ENCODE measurements around the gene RAB7B.

The RAB7B gene

GRCh38 chr1:205973377-205974232 is 29.6 kb downstream of the RAB7B start:
- no peak for DNase-seq (ENCODE audit: low read depth, low spot score)

DNA sequence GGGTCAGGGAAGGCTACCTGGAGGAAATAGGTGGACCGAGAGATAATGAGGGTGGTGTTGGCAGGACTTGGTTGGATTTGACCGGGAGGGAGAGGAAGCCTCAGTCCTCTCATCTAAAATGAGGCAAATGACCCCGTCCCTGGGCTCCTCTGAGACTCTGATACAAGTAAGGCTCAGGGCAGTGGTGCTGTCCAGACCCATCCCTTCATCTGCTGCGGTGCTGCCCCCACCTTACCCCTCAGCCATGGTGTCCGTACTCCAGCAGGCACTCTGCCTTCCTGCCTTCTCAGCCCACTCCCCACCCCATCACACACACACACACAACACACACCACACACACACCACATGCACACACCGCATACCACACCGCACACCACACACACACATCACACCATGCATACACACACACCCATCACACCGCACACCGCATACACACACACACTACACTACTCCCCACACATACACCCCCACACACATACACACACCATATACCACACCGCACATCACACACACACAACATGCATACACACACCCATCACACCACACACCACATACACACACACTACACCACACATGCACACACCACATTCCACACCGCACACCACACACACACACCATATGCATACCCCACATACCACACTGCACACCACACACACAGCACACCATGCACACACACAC is 30.6 kb downstream of the RAB7B start:
- DNase-seq (ENCODE audit: low read depth, low spot score) = no peak

DNA sequence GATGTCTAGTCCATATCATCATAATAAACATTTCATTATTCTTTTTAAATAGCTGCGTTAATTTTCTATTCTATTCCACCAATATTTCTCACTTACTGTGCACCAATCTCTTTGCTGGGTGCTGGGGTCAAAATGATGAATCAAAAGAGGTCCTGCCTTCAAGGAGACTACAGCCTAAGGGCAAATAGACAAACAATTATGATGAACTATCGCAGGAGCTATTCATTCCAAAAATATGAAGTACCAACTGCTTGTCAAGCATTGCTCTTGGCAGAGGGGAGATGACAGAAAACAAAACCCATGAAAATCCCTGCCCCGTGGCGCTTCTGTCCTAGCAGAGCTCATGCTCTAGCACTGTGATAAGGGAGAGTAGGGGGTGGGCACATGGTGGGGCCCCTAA is 31.1 kb downstream of the RAB7B start:
- no peak for DNase-seq (ENCODE audit: low read depth, low spot score)

DNA sequence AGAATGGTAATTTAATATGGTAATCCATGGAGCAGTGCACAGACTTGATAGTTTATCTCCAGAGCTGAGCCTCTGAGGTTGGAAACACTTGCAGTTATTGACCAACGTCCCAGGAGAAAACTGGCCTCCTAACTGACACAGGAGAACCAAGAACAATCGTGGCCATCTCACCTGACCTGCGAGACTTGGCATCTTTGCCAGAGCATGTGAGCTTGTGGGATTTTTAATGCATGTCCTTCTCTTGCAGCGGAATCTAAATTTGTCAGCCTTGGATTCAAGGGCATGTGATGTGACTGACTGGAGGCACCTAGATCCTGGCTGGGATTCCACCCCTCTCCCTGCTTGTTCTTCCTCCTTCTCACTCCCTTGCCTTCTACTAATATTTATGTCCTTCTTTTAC is 32.1 kb downstream of the RAB7B start:
- DNase-seq (ENCODE audit: low read depth, low spot score) = no peak

DNA sequence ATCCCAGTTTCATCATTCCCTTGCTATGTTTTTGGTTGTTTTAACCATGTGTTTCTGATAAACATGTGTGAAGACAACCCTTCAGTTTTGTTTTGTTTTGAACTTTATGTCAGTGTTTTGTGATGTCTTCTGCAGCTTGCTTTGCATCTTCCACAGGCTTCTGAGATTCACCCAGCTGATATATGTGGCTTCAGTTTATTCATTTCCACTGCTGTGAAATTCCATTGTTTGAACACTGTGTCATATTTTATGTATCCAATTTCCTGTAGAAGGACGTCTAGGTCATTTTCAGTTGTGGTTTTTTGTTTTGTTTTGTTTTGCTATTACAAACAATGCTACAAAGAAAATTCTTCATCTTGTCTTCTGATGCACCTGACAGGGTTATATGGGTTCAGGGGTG is 32.7 kb downstream of the RAB7B start:
- DNase-seq (ENCODE audit: low read depth, low spot score) = no peak

GRCh38 chr1:205969229-205969628 is 34.0 kb downstream of the RAB7B start:
- DNase-seq (ENCODE audit: low read depth, low spot score) = no peak

DNA sequence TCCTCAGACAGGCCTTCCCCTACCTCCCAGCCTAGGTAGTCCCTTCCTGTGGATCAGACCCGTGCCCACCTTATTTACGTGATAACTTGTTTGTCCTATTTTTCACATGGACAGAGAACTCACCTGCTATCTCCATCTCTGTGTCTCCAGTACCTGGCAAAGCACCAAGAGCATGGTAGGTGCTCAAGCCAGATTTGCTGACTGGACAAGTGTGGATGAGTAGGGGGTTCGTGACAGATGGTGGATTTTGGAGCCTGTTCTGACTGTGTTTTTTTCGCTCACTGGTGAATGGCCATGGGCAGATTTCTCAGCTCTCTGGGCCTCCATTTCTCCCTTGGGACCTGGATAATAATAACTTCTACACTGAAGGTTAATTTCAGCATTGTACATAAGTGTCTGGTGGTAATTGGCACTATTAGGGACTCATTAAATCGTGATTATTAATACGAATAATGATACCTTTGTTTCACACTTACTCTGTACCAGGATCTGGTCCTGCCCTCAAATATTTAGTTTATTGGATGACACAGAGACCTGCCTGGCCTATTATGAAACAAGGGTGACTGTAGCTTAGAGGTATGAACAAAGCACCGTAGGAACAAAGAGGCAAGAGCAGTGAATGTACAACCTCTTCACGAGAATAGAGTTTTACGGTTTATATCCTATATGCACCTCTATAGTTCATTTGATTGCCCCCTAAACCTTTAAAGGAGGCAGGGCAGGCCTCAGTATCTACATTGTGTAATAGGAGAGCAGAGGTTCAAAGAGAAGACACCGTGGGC is 35.5 kb downstream of the RAB7B start:
- no peak for DNase-seq (ENCODE audit: low read depth, low spot score)

DNA sequence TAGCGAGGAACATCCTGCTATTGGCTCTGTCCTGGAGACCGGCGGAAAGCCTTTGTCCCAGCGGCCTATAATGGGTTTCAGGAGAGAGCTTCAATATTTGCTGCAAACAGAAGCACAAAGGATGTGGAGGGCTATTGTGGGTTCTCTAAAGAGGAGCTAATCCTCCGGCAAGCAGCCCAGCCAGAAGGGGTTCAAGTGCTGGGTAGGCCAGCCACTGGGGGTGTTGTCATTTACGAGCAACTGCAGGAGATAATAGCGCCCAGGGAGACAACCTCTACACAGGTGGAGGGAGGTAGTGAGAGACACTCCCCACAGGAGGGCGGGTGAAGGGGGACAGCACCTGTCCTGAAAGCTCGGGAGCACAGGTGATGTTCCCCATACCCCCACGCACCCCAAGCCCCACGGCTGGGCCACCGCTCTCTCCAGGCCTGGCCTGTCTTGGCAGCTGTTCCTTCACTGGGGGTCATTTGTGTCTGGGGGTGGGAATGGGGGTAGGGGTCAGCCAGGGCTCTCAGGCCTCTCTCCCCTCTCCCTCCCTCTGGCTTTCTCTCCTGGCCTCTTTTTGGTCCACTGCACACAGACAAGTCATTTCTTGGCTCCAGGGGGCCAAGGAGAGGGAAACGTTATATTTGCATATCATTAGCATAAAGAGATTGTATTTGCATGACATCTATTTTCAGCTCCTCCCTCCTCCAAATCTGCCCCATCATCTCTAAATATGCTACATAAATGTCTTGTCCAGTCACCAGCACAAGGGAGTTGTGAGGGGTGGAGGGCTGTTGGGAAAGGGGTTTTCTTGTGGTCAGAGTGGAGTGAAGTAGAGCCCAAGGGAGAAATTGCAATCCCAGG is 37.9 kb downstream of the RAB7B start:
- DNase-seq (ENCODE audit: low read depth, low spot score) = peak; percentile 43

DNA sequence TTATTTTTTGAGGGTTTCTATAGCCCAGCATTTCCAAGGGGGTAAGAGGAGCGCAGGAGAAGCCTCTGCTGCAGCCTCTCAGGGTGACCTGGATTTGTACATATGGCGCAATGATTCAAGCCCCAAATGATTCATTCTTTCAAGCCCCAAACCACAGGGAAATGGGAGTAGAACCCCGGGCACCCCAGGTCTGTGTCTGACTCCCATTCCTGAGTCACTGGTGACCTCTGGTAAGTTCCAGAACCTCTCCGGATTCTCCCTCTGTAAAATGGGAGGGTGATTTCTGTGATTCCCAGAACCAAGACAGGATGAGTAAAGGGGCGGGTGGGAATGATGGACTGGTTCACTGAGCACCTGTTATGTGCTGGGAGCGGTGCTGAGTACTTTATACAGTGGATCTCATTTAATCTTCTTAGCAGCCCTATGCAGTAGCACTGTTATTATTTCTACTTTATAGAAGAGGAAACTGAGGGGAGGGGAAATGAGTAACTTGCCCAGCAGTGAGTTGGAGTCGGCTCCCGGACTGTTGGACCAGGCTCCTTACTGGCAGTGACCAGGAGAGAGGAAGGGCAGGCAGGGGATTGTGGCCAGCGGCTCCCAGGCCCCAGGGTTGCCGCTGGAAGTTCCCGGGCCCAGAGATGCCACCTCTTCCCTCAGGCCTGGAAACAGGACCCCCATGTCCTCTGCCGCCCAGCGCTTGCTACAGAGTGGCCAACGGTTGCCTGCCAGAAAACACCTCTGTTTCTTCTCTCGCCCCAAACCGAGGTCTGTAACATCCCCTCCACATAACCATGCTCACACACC is 39.6 kb downstream of the RAB7B start:
- no peak for DNase-seq (ENCODE audit: low read depth, low spot score)

DNA sequence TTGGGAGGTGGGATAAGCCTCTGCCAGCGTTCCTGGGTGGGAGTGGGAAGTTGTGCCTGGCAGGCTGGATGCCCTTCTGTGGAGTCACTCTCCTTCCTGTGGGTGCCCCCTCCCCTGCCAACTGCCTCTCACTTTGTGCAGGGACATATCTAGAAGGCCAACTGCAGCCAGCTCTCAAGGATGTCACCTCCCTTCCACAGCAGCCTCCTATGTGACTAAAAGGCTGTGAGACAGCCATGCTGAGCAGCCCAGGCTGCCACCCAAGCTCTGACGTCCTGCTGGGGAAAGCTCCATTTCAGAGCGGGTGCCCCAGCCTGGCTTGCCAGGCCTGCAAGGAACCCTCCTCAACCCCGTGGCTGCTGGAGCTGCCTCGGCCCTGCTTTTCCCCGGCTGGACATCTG is 40.4 kb downstream of the RAB7B start:
- no peak for DNase-seq (ENCODE audit: low read depth, low spot score)

- peak; percentile 48 for DNase-seq (ENCODE audit: low read depth, low spot score)
Measured at GRCh38 chr1:205961991-205962820, 41.0 kb downstream of the RAB7B start.

DNA sequence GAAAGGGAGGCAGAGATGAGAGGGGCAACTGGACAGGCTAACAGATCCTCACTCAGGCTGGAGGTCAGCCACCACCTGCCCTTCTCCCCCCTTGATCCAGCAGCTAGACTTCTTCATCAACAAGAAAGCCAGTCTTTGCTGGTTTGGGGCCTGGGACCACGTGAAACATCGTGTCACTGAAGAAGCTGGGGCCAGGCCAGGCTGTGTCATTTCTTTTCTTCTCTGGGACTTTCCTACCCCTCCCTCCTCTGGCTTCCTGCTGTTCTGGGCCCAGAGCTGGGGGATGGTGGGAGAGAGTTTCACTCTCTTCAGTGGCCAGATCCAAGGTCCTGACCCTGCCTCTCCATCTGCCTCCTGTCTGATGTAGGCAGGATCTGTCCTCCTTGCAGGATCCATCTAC is 41.8 kb downstream of the RAB7B start:
- DNase-seq (ENCODE audit: low read depth, low spot score) = no peak

GRCh38 chr1:205959789-205960188 is 43.4 kb downstream of the RAB7B start:
- DNase-seq (ENCODE audit: low read depth, low spot score) = no peak

GRCh38 chr1:205955499-205955898 is 47.7 kb downstream of the RAB7B start:
- DNase-seq (ENCODE audit: low read depth, low spot score) = no peak

DNA sequence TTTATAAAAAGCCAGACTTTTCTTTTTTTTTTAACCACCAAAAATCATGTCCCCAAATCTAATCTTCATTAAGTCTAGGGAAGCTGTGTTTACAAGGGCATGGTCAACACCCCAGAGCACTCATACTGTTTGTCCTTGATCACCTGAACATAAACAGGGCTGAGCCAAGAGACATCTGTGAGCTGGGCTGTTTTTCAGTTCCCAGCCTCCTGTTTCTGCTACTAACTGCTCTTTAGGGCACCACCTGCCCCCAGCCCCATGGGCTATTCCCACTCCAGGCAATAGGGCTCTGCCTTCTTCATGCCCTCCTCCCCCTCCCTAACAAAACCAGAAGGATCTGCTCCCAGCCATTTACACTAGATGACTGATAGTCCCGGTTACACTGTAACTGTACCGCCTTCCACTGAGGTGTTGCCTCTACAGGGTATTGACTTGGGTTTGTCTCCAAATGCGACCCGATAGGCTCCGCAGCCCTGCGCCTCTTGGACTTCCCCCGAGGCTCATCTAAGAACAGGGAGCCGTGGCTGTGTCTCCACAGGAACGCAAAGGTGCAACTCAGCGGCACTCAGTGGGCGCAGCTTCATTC is 48.3 kb downstream of the RAB7B start:
- DNase-seq (ENCODE audit: low read depth, low spot score) = no peak

GRCh38 chr1:205951746-205952145 is 51.4 kb downstream of the RAB7B start:
- DNase-seq (ENCODE audit: low read depth, low spot score) = no peak

DNA sequence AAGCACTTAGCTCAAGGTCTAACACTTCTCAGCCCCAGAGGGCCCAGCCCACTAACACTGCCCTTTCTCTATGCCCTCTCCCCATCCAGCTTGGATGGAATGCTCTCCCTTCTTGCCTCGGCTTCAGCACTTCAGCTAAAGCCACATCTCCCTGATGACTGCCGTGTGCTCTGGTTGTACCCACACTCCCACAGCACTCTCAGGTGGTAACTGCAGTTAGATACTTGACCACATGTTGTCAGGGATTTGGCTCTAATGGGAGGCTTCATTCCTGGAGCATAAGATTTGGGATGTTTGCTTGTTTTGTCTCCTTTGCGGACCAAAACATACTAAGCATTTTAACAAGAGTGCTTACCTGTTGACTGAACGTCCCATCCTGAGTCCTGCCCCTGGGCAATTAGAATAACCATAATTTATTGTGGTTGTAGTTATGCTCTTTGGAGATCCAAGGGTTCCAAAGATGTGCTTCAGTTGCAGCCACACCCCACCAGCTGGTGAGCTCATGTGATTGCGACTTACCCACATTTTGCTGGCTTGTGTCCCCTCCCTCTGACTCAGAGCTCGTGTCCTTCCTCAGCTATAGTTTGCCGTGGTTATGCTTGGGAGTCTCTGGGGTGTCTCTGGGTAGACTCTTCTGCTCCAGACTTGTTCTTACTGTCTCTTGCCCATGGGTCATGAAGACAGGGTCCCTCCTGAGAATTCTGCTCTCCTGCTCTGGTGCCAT is 52.2 kb downstream of the RAB7B start:
- DNase-seq (ENCODE audit: low read depth, low spot score) = no peak

GRCh38 chr1:205950280-205950679 is 52.9 kb downstream of the RAB7B start:
- peak; percentile 64 for DNase-seq (ENCODE audit: low read depth, low spot score)

DNA sequence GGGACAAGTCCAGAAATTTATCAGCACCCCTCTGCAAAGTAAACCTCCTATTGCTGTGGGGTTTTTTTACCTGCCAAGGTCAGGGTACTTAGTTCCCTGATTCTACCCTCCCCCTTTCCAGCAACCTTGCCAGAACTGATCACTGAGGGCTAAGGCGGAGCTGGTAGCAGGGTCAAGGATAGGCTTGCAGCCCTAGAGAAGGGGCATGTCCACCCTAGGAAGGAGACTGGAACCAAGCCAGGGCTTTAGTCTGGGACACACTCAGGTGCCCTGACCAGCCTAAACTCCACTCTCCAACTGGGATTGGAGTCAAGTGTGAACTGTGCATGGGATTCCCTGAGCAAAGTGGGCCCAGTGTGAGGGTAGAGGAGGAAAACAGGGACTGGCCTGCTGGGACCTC is 53.4 kb downstream of the RAB7B start:
- DNase-seq (ENCODE audit: low read depth, low spot score) = no peak

All from astrocyte of the hippocampus (primary cell).